Hepatocyte (in vitro differentiated cells): ENCODE measurements around the gene REXO1. TPM values are rescaled to one million over a fixed set of nuclear protein-coding genes. Genes with fewer than 3 reads are reported as not detected.
A peak's percentile ranks its signal among the peaks of the same experiment; 100 is the strongest.
"Not testable (repeated sequence)": the region's sequence is repeated elsewhere in the genome, so short reads cannot be mapped to it uniquely, and the experiment has no call there.

ENCODE experiments used
- DNase-seq: peaks from one replicate; pipeline ENCODE4 v3.0.0-alpha.2; 2016; ENCODE audit warnings: low spot score
- H2AFZ ChIP-seq: fragments of 200-600 bp; sonication (generic); 2 replicates; pipeline ENCODE4 v1.6.0; 2016; ENCODE audit warnings: antibody characterized with exemption, mild to moderate bottlenecking
- H3K27ac ChIP-seq: fragments of 200-600 bp; sonication (generic); 2 replicates; pipeline ENCODE4 v1.5.1; 2016; ENCODE audit warnings: mild to moderate bottlenecking
- H3K27me3 ChIP-seq: fragments of 200-600 bp; sonication (generic); 2 replicates; pipeline ENCODE4 v1.6.1; 2016
- H3K36me3 ChIP-seq: fragments of 200-600 bp; sonication (generic); replicated peaks from 2 replicates; pipeline ENCODE4 v1.5.1; 2016; ENCODE audit warnings: low read depth; ENCODE audit not compliant: insufficient read depth
- H3K4me1 ChIP-seq: fragments of 200-600 bp; sonication (generic); 2 replicates; pipeline ENCODE4 v1.5.1; 2016; ENCODE audit warnings: mild to moderate bottlenecking, moderate library complexity; ENCODE audit not compliant: insufficient read depth
- H3K4me2 ChIP-seq: fragments of 200-600 bp; sonication (generic); 2 replicates; pipeline ENCODE4 v1.6.0; 2016
- H3K4me3 ChIP-seq: fragments of 200-600 bp; sonication (generic); 2 replicates; pipeline ENCODE4 v1.5.1; 2016; ENCODE audit warnings: mild to moderate bottlenecking
- H3K79me2 ChIP-seq: fragments of 200-600 bp; sonication (generic); 2 replicates; pipeline ENCODE4 v1.6.0; 2017; ENCODE audit warnings: mild to moderate bottlenecking
- H3K9me2 ChIP-seq: fragments of 200-600 bp; sonication (generic); replicated peaks from 2 replicates; pipeline ENCODE4 v1.6.0; 2017; ENCODE audit warnings: mild to moderate bottlenecking; ENCODE audit not compliant: insufficient read depth
- H3K9me3 ChIP-seq: fragments of 200-600 bp; sonication (generic); 2 replicates; pipeline ENCODE4 v1.5.1; 2016; ENCODE audit warnings: low read depth, mild to moderate bottlenecking
- H4K20me1 ChIP-seq: fragments of 200-600 bp; sonication (generic); 2 replicates; pipeline ENCODE4 v1.6.0; 2016; ENCODE audit warnings: mild to moderate bottlenecking; ENCODE audit not compliant: insufficient read depth, poor library complexity, severe bottlenecking
- EZH2 ChIP-seq: fragments of 200-600 bp; sonication (generic); IDR thresholded peaks from 2 replicates; pipeline ENCODE4 v1.6.1; 2016; ENCODE audit warnings: antibody characterized with exemption, mild to moderate bottlenecking, borderline replicate concordance
- EZH2phosphoT487 ChIP-seq: fragments of 200-600 bp; sonication (generic); IDR thresholded peaks from one replicate; pipeline ENCODE4 v1.6.1; 2018; ENCODE audit warnings: antibody characterized with exemption, mild to moderate bottlenecking, low read depth, moderate library complexity; ENCODE audit not compliant: unreplicated experiment, severe bottlenecking
- WGBS: methylation state at CpG from one replicate; pipeline ENCODE4 v1.1.6; 2016; ENCODE audit warnings: low lambda C conversion rate; ENCODE audit errors: missing lambda C conversion rate; 5-methylcytosine and 5-hydroxymethylcytosine counted together
- polyA plus RNA-seq: library from polyadenylated mRNA; unstranded; fragments of >200 nt; fragmentation: Nextera tagmentation; extraction: Ambion mirVana; gene quantifications from 2 replicates; pipeline ENCODE4 v1.2.1, GENCODE V29; 2016
- total RNA-seq: library from RNA; depleted of rRNA; stranded (reverse); fragments of >200 nt; gene quantifications from 2 replicates; pipeline ENCODE4 v1.2.3, GENCODE V29; 2014
- TF ChIP-seq, protein P1 (sequence below): fragments of 200-600 bp; sonication (generic); IDR thresholded peaks from 2 replicates; pipeline ENCODE4 v1.5.1; 2016; ENCODE audit warnings: antibody characterized with exemption, mild to moderate bottlenecking; ENCODE audit not compliant: poor library complexity

REXO1 gene
- total and polyA plus RNA-seq, 2 experiments from 2014 or later: 13.4 to 22.8 TPM

DNA sequence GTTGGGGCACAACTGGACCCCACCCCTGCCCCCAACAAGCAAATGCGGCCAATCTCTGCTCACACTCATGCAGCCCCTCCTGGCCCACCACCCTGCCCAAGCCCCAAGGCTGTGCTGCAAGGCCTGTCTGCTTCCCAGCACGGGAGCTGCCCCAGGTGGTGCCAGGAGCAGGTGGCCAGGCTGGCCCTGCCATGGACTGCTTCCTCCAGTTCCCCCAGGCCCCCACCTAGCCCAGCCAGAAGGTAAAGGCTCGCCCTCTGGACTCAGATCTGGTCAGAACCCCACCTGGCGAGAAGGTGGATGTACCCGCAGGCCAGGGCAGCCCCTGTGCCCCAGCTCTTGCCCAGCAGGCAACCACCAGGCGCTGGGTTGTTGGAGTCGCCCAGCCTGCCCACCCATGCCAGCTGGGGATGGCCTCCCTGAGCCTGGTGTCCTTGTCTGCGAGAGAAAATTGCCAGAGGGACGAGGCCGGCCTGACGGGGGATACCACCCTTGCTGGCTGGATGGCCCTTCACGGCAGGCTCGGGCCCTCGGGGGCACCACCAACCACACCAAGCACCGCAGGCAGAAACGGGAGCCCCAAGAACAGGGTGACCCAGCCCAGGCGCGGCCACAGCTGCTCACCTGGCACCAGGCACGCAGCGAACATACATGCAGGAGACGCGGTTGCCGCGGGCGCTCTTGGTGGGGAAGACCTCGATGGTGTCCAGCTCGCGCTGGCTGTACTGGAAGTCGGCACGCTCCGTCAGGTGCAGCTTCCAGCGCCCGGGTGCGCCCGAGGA is 32.5 kb upstream of the REXO1 start:
- no peak overlapping the region for H3K27ac ChIP-seq
- TF ChIP-seq EZH2 (no peak), EZH2phosphoT487 (no peak)
- TF ChIP-seq, protein P1, sequence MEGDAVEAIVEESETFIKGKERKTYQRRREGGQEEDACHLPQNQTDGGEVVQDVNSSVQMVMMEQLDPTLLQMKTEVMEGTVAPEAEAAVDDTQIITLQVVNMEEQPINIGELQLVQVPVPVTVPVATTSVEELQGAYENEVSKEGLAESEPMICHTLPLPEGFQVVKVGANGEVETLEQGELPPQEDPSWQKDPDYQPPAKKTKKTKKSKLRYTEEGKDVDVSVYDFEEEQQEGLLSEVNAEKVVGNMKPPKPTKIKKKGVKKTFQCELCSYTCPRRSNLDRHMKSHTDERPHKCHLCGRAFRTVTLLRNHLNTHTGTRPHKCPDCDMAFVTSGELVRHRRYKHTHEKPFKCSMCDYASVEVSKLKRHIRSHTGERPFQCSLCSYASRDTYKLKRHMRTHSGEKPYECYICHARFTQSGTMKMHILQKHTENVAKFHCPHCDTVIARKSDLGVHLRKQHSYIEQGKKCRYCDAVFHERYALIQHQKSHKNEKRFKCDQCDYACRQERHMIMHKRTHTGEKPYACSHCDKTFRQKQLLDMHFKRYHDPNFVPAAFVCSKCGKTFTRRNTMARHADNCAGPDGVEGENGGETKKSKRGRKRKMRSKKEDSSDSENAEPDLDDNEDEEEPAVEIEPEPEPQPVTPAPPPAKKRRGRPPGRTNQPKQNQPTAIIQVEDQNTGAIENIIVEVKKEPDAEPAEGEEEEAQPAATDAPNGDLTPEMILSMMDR: no peak
- H3K9me3 ChIP-seq: no peaks in the 10 kb centered on the region
- WGBS: 95% methylated on average over 27 of the region's 35 CpGs
- H3K36me3 ChIP-seq: no peaks in the 10 kb centered on the region
- no peak overlapping the region for H3K4me3 ChIP-seq
- peaks cover 27% of the 10 kb centered on the region for H3K4me1 ChIP-seq
- H4K20me1 ChIP-seq: peaks cover 32% of the 10 kb centered on the region
- no peaks in the 10 kb centered on the region for H3K9me2 ChIP-seq
- no peak for DNase-seq
- H3K79me2 ChIP-seq: peaks cover 44% of the 10 kb centered on the region
- no peaks in the 10 kb centered on the region for H3K27me3 ChIP-seq
- H2AFZ ChIP-seq: no peak overlapping the region
- no peak overlapping the region for H3K4me2 ChIP-seq

DNA sequence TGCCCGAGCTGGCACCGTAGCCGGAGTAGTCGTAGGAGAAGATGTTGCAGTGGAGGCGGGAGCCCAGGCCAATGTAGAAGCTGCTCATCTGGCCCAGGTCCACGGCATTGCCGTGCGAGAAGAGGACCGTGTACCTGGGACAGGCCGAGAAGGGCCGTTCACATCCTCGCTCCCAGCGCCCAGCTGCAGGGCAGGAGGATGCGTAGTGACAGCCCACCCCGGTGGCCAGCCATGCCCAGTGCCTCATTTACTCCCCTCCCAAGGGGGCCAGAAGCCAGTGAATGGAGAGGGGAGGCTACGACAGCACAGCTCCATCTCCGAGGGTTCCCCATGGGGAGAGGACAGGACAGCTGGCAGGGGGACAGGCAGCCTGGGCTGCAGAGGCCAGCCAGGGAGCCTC is 31.7 kb upstream of the REXO1 start:
- H3K9me3 ChIP-seq, H3K4me2 ChIP-seq, H3K4me3 ChIP-seq, H3K36me3 ChIP-seq, H3K27me3 ChIP-seq, H2AFZ ChIP-seq, DNase-seq, H3K9me2 ChIP-seq, H3K27ac ChIP-seq: not testable (repeated sequence)
- peaks cover 39% of the 10 kb centered on the region for H4K20me1 ChIP-seq
- peaks cover 28% of the 10 kb centered on the region for H3K4me1 ChIP-seq
- H3K79me2 ChIP-seq: peaks cover 51% of the 10 kb centered on the region
- 97% methylated on average over 17 of the region's 17 CpGs for WGBS

DNA sequence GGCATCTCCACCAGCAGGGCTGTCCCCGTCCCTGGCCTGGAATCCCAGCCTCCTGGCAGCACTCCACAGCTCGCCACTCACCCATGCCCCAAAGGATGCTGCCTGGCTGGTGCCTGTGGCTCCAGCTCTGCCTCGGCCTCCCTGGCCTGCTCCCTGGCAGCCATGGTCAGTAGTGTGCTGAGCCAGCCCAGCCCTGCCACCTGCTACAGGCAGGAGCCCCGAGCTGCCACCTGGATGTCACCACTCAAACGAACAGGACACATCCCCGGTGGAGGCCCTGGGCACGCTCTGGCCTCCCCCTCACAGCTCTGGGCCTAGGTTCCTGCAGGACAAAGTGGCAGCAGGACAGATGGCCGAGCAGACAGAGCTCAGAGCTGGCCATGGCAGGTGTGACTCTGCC is 30.3 kb upstream of the REXO1 start:
- H3K9me2 ChIP-seq, H2AFZ ChIP-seq, H3K4me3 ChIP-seq, H3K27me3 ChIP-seq, DNase-seq, H3K36me3 ChIP-seq, H3K27ac ChIP-seq, H3K4me2 ChIP-seq, H3K9me3 ChIP-seq: not testable (repeated sequence)
- 98% methylated on average over 7 of the region's 8 CpGs for WGBS
- Histone ChIP-seq H3K4me1 (peaks cover 33% of the 10 kb centered on the region), H3K79me2 (peaks cover 51% of the 10 kb centered on the region), H4K20me1 (peaks cover 37% of the 10 kb centered on the region)

DNA sequence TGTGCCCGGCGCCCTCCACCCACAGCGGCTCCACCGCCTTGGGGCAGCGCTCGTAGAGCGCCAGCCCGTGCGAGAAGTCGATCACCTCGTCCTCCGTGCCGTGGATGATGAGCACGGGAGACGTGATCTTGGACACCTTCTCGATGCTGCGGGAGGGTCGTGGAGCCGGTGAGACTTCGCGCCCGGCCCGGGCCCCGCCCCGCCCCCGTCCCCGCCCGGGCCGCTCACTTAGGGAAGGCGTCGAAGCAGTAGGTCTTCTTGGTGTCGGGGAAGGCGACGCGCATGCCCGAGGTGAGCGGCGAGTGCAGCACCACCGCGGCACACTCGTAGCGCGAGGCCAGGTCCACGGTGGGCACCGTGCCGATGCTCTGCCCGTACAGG is 29.0 kb upstream of the REXO1 start:
- H3K27ac ChIP-seq, H3K36me3 ChIP-seq, DNase-seq, H3K9me2 ChIP-seq, H3K9me3 ChIP-seq, H3K4me3 ChIP-seq, H3K27me3 ChIP-seq, H2AFZ ChIP-seq: not testable (repeated sequence)
- peaks cover 29% of the 10 kb centered on the region for H4K20me1 ChIP-seq
- 82% methylated on average over 2 of the region's 47 CpGs for WGBS
- H3K4me1 ChIP-seq: peaks cover 27% of the 10 kb centered on the region
- H3K79me2 ChIP-seq: peaks cover 51% of the 10 kb centered on the region
- H3K4me2 ChIP-seq: peak overlapping the region; percentile 97

DNA sequence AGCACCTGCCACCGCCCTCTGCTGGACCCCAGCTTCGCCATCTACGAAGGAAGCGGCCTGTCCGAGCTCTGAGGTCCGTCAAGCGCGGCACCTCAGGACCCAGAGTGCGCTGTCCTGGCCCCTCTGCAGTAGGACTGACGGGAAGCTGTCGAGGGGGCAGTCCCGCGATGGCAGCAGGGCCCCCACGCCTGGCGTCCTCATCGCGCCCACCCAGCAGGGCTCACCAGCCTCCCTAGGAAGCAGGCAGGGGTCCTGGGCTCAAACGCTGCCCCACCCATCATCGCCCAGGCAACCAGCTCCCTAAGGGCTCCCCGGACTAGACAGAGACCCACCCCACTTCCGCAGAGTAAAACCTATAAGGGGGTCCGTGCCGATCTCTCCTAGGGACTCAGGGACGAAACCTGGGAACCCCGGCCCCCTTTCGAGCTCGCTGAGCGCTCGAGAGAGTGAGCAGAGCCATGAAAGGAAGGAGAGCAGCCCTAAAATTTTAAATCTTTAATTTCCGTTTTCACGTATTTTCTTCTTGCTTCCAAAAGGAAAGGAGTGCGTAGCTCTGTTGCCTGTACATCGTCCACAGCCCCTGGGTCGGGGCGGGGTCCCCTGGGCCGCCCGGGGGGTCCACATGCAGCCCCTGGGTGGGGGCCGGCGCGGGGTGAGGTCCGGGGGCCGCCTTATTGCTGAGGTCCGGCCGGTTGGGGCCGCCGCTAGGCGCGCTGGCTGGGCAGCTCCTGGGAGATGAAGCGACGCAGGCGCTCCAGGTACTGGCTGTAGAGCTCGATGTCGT is 28.4 kb upstream of the REXO1 start:
- not testable (repeated sequence) for H3K36me3 ChIP-seq, H2AFZ ChIP-seq, H3K27me3 ChIP-seq, H3K9me2 ChIP-seq, H3K9me3 ChIP-seq
- H3K4me1 ChIP-seq: peaks cover 27% of the 10 kb centered on the region
- peak overlapping the region; percentile 97 for H3K4me2 ChIP-seq
- WGBS: 14% methylated on average over 37 of the region's 53 CpGs
- H3K27ac ChIP-seq: peak overlapping the region; percentile 97
- peaks cover 51% of the 10 kb centered on the region for H3K79me2 ChIP-seq
- peak; percentile 51 for DNase-seq
- H4K20me1 ChIP-seq: peaks cover 23% of the 10 kb centered on the region
- H3K4me3 ChIP-seq: peak overlapping the region; percentile 46
